HCT116 (cell line): ENCODE measurements around the gene STK24. TPM values are rescaled to one million over a fixed set of nuclear protein-coding genes. Genes with fewer than 3 reads are reported as not detected.

Experiments
- ATAC-seq: fragments of 200-7000 bp; cut with Tn5 transposase; 2 replicates; pipeline ENCODE4 v1.9.1; 2020; ENCODE audit warnings: mild to moderate bottlenecking, moderate library complexity
- BruUV-seq: library from RNA; stranded (reverse); fragments of 400-500 nt; replicated peaks from 2 replicates; lab custom pipeline; 2021; lab: Mats Ljungman, UMichigan
- CTCF ChIA-PET: fragments of 300-600 bp; sonication (Branson Sonifier 250); formaldehyde crosslinking; loops from one replicate; lab custom pipeline; 2021; ENCODE audit warnings: antibody characterized with exemption; lab: Charles Lee
- POLR2A ChIA-PET: fragments of 300-600, 350-600 bp; sonication (Branson Sonifier 250); formaldehyde crosslinking; loops from one replicate; lab custom pipeline; 2021; ENCODE audit warnings: antibody characterized with exemption; lab: Charles Lee
- RAD21 ChIA-PET, 2 experiments: fragments of 300-600 bp; sonication (Branson Sonifier 250); formaldehyde crosslinking; loops; one replicate each; lab custom pipeline; 2023; ENCODE audit warnings: low total read pairs in 2 of 2; ENCODE audit not compliant: uncharacterized antibody in 2 of 2, unreplicated experiment in 2 of 2, low non-redundant PET in 1 of 2; lab: Charles Lee
- DNase-seq: peaks from one replicate; pipeline ENCODE4 v3.0.0-alpha.2; 2010; ENCODE audit warnings: low read depth, low spot score
- H2AFZ ChIP-seq: fragments of 200-600 bp; shearing (Covaris generic), sonication (generic); 2 replicates; pipeline ENCODE4 v1.6.1; 2017; ENCODE audit warnings: low read depth, mixed run types, mixed read lengths, antibody characterized with exemption, low read length; ENCODE audit not compliant: poor library complexity, severe bottlenecking
- H3K27ac ChIP-seq: 2 replicates; pipeline ENCODE4 v1.5.1; 2012; ENCODE audit warnings: low read depth, low read length
- H3K27me3 ChIP-seq: fragments of 200-600 bp; sonication (generic); 2 replicates; pipeline ENCODE4 v1.6.1; 2016; ENCODE audit warnings: mixed run types, low read length, mixed read lengths; ENCODE audit not compliant: insufficient read depth
- H3K36me3 ChIP-seq, 2 experiments: fragments of 200-500 bp in 1 of 2; fragments of 200-600 bp in 1 of 2; sonication (Bioruptor generic) in 1 of 2; sonication (generic) in 1 of 2; 2 replicates each; pipeline versions ENCODE4 v1.5.1 to v1.6.1; 2014 to 2016; ENCODE audit warnings: low read length in 2 of 2, inconsistent platforms in 1 of 2, mixed read lengths in 1 of 2, mixed run types in 1 of 2; ENCODE audit not compliant: insufficient read depth in 2 of 2, control insufficient read depth in 1 of 2
- H3K4me1 ChIP-seq, 2 experiments: fragments of 200-600 bp in 1 of 2; sonication (generic) in 1 of 2; 2 replicates each; pipeline versions ENCODE4 v1.5.1 to v1.6.1; 2012 to 2017; ENCODE audit warnings: low read length in 2 of 2, inconsistent platforms in 1 of 2, mild to moderate bottlenecking in 1 of 2, mixed read lengths in 1 of 2, mixed run types in 1 of 2, moderate library complexity in 1 of 2; ENCODE audit not compliant: insufficient read depth in 2 of 2, control insufficient read depth in 1 of 2
- H3K4me2 ChIP-seq: fragments of 200-600 bp; sonication (generic); 2 replicates; pipeline ENCODE4 v1.6.1; 2017; ENCODE audit warnings: mixed run types, low read length, mixed read lengths
- H3K4me3 ChIP-seq, 2 experiments: fragments of 200-600 bp in 1 of 2; sonication (generic) in 1 of 2; replicated peaks in 1 of 2; 2 replicates each; pipeline ENCODE4 v1.5.1; 2011 to 2016; ENCODE audit warnings: low read length in 2 of 2, control low read depth in 1 of 2, low read depth in 1 of 2, mild to moderate bottlenecking in 1 of 2, mixed read lengths in 1 of 2, mixed run types in 1 of 2
- H3K79me2 ChIP-seq: fragments of 200-600 bp; sonication (generic); 2 replicates; pipeline ENCODE4 v1.6.1; 2017; ENCODE audit warnings: mild to moderate bottlenecking, mixed run types, low read length, moderate library complexity, mixed read lengths; ENCODE audit not compliant: insufficient read depth
- H3K9ac ChIP-seq: fragments of 200-600 bp; sonication (generic); 2 replicates; pipeline ENCODE4 v1.6.1; 2016; ENCODE audit warnings: low read length, mixed read lengths
- H3K9me2 ChIP-seq: fragments of 200-600 bp; sonication (generic), shearing (Covaris generic); 2 replicates; pipeline ENCODE4 v1.6.1; 2017; ENCODE audit warnings: mixed run types, mild to moderate bottlenecking, moderate library complexity; ENCODE audit not compliant: insufficient read depth
- H3K9me3 ChIP-seq, 2 experiments: fragments of 200-500 bp in 1 of 2; fragments of 200-600 bp in 1 of 2; sonication (Bioruptor generic) in 1 of 2; sonication (generic) in 1 of 2; 2 replicates each; pipeline ENCODE4 v1.6.1; 2014 to 2017; ENCODE audit warnings: low read length in 2 of 2, mixed read lengths in 2 of 2, inconsistent platforms in 1 of 2, low read depth in 1 of 2, mild to moderate bottlenecking in 1 of 2, mixed run types in 1 of 2, moderate library complexity in 1 of 2; ENCODE audit not compliant: control insufficient read depth in 1 of 2, insufficient read depth in 1 of 2
- H4K20me1 ChIP-seq: fragments of 200-600 bp; sonication (generic), shearing (Covaris generic); 2 replicates; pipeline ENCODE4 v1.6.1; 2017; ENCODE audit warnings: mixed run types, mild to moderate bottlenecking, moderate library complexity; ENCODE audit not compliant: insufficient read depth
- CBX3 ChIP-seq: IDR thresholded peaks from 2 replicates; pipeline ENCODE4 v1.6.1; 2012; ENCODE audit warnings: low read depth
- EGR1 ChIP-seq: IDR thresholded peaks from 2 replicates; pipeline ENCODE4 v1.6.1; 2012; ENCODE audit warnings: low read depth
- ELF1 ChIP-seq: IDR thresholded peaks from 2 replicates; pipeline ENCODE4 v1.6.1; 2012; ENCODE audit warnings: low read depth, borderline replicate concordance
- EZH2phosphoT487 ChIP-seq: fragments of 200-600 bp; IDR thresholded peaks from 2 replicates; pipeline ENCODE4 v1.6.1; 2018; ENCODE audit warnings: antibody characterized with exemption, borderline replicate concordance
- FOSL1 ChIP-seq: IDR thresholded peaks from 2 replicates; pipeline ENCODE4 v1.6.1; 2012; ENCODE audit warnings: low read depth
- JUND ChIP-seq: IDR thresholded peaks from 2 replicates; pipeline ENCODE4 v1.6.1; 2012
- POLR2A ChIP-seq: IDR thresholded peaks from 2 replicates; pipeline ENCODE4 v1.7.0; 2011; ENCODE audit warnings: borderline replicate concordance; ENCODE audit not compliant: insufficient read depth, insufficient read length; ENCODE audit errors: extremely low read depth
- POLR2AphosphoS5 ChIP-seq: IDR thresholded peaks from 2 replicates; pipeline ENCODE4 v1.6.1; 2011; ENCODE audit warnings: mild to moderate bottlenecking, low read depth, low read length, moderate library complexity
- RAD21 ChIP-seq: IDR thresholded peaks from 2 replicates; pipeline ENCODE4 v1.6.1; 2012; ENCODE audit warnings: low read depth, mild to moderate bottlenecking
- REST ChIP-seq: IDR thresholded peaks from 2 replicates; pipeline ENCODE4 v1.6.1; 2012; ENCODE audit warnings: low read depth
- SP1 ChIP-seq: IDR thresholded peaks from 2 replicates; pipeline ENCODE4 v1.6.1; 2012; ENCODE audit warnings: low read depth
- SRF ChIP-seq: IDR thresholded peaks from 2 replicates; pipeline ENCODE4 v1.6.1; 2012; ENCODE audit warnings: low read depth
- TCF7L2 ChIP-seq: IDR thresholded peaks from 2 replicates; pipeline ENCODE4 v1.7.0; 2011; ENCODE audit warnings: borderline replicate concordance, inconsistent platforms; ENCODE audit not compliant: insufficient read depth, insufficient read length; ENCODE audit errors: extremely low read depth
- YY1 ChIP-seq: IDR thresholded peaks from 2 replicates; pipeline ENCODE4 v1.6.1; 2011; ENCODE audit warnings: low read length, low read depth, moderate library complexity, mild to moderate bottlenecking; ENCODE audit not compliant: insufficient replicate concordance; ENCODE audit errors: extremely low read depth
- ZBTB33 ChIP-seq: IDR thresholded peaks from 2 replicates; pipeline ENCODE4 v1.6.1; 2011; ENCODE audit warnings: mild to moderate bottlenecking, low read length, moderate library complexity; ENCODE audit not compliant: insufficient replicate concordance; ENCODE audit errors: extremely low read depth
- ZFX ChIP-seq: fragments of 450-650 bp; IDR thresholded peaks from 2 replicates; pipeline ENCODE4 v1.6.1; 2017
- ZNF274 ChIP-seq: fragments of 200-500 bp; sonication (Bioruptor generic); IDR thresholded peaks from 2 replicates; pipeline ENCODE4 v1.6.1; 2014; ENCODE audit warnings: mild to moderate bottlenecking, low read depth, low read length, inconsistent platforms
- intact Hi-C: fragments of 100-400 bp; cut with micrococcal nuclease; formaldehyde crosslinking; loops from 2 replicates; pipeline ENCODE4 v1.10.0; 2022
- total RNA-seq: library from RNA; stranded (reverse); gene quantifications from one replicate; pipeline ENCODE4 v1.2.1, GENCODE V29; 2021; ENCODE audit not compliant: unreplicated experiment
- TF ChIP-seq, protein P1 (sequence below): IDR thresholded peaks from 2 replicates; pipeline ENCODE4 v1.6.1; 2012
- TF ChIP-seq, protein P2 (sequence below), 3 experiments: fragments of 200-600 bp in 1 of 3; sonication (generic) in 1 of 3; IDR thresholded peaks in 2 of 3; conservative IDR thresholded peaks in 1 of 3; 2 replicates each; pipeline ENCODE4 v1.5.1; 2012 to 2017; ENCODE audit warnings: low read depth in 2 of 3, low read length in 2 of 3, antibody characterized with exemption in 1 of 3, borderline replicate concordance in 1 of 3, control low read depth in 1 of 3, mild to moderate bottlenecking in 1 of 3, mixed read lengths in 1 of 3, mixed run types in 1 of 3, moderate library complexity in 1 of 3; ENCODE audit not compliant: insufficient read depth in 1 of 3

The STK24 gene
- total RNA-seq, 1 experiment from 2014 or later: 137 TPM

- no peak for TF ChIP-seq ELF1
Observed at GRCh38 chr13:98504371-98504963, 72.4 kb downstream of the STK24 start (continued).

DNA sequence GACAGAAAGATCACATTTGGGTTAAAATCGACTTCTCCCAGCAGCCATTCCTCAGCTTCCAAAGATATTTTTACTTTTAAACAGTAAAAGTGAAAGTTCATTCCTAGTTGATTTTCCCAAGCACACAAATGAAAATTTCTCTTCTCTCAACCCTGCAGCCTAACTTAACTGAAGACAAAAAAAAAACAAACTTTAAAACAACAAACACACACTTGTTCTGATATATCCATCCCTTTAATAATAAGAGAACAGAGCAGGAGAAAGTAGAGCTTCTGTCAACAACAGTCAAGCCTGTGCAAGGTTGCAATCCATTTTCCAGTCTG lies 72.9 kb downstream of the STK24 start:
- CTCF ChIA-PET: no interaction called here
- DNase-seq: no peak
- Histone ChIP-seq H3K9me2 (no peaks in the 10 kb centered on the region), H3K27me3 (no peaks in the 10 kb centered on the region), H3K27ac (no peak overlapping the region), H2AFZ (no peak overlapping the region), H3K9me3 (no peaks in the 10 kb centered on the region), H3K4me1 (peaks cover 26 to 27% of the 10 kb centered on the region in 2 experiments), H3K9ac (no peak overlapping the region), H3K4me3 (no peak overlapping the region), H4K20me1 (peaks cover 5% of the 10 kb centered on the region; the same call in 1 of the 2 replicates), H3K79me2 (peaks cover 100% of the 10 kb centered on the region), H3K4me2 (no peak overlapping the region), H3K36me3 (no peaks in the 10 kb centered on the region)
- POLR2A ChIA-PET: interaction anchor here (1.1 kb wide), 1 partner anchor 19 kb away, joined by 3 read pairs; no protein-coding TSS in a partner anchor
- RAD21 ChIA-PET: no interaction called here
- intact Hi-C loops: no loop called here
- ATAC-seq: no peak
- no TSS peak for BruUV-seq
- TF ChIP-seq SP1: no peak
- TF ChIP-seq ZNF274: no peak
- no peak for TF ChIP-seq ZFX
- TF ChIP-seq YY1: no peak
- TF ChIP-seq POLR2AphosphoS5: no peak
- no peak for TF ChIP-seq EZH2phosphoT487
- TF ChIP-seq, protein P1, sequence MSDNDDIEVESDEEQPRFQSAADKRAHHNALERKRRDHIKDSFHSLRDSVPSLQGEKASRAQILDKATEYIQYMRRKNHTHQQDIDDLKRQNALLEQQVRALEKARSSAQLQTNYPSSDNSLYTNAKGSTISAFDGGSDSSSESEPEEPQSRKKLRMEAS: no peak
- no peak for TF ChIP-seq REST
- TF ChIP-seq, protein P2, sequence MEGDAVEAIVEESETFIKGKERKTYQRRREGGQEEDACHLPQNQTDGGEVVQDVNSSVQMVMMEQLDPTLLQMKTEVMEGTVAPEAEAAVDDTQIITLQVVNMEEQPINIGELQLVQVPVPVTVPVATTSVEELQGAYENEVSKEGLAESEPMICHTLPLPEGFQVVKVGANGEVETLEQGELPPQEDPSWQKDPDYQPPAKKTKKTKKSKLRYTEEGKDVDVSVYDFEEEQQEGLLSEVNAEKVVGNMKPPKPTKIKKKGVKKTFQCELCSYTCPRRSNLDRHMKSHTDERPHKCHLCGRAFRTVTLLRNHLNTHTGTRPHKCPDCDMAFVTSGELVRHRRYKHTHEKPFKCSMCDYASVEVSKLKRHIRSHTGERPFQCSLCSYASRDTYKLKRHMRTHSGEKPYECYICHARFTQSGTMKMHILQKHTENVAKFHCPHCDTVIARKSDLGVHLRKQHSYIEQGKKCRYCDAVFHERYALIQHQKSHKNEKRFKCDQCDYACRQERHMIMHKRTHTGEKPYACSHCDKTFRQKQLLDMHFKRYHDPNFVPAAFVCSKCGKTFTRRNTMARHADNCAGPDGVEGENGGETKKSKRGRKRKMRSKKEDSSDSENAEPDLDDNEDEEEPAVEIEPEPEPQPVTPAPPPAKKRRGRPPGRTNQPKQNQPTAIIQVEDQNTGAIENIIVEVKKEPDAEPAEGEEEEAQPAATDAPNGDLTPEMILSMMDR (IDR thresholded peaks at IDR 0.05 in 2 of 3, conservative IDR thresholded peaks at IDR 0.05 in 1 of 3; ENCODE audit: borderline replicate concordance in 1 of 3, insufficient read depth in 1 of 3, low read depth in 2 of 3, low read length in 2 of 3): no peak
- TF ChIP-seq CBX3: no peak
- TF ChIP-seq TCF7L2: no peak
- TF ChIP-seq SRF: no peak
- TF ChIP-seq JUND: no peak
- no peak for TF ChIP-seq FOSL1
- TF ChIP-seq ELF1: no peak
- TF ChIP-seq POLR2A: no peak
- no peak for TF ChIP-seq ZBTB33
- no peak for TF ChIP-seq RAD21
- TF ChIP-seq EGR1: no peak
